Esophagus muscularis mucosa (tissue), 3 donors: ENCODE results near the gene OR51B2.

Experiments
- CTCF ChIP-seq, 3 experiments: fragments of 200-600 bp in 2 of 3; fragments of 450-650 bp in 1 of 3; sonication (generic) in 2 of 3; IDR thresholded peaks; one replicate each; pipeline ENCODE4 v1.5.1; 2017 to 2019; ENCODE audit warnings: antibody characterized with exemption in 3 of 3, mild to moderate bottlenecking in 2 of 3, moderate library complexity in 1 of 3
- POLR2A ChIP-seq: fragments of 450-650 bp; IDR thresholded peaks from one replicate; pipeline ENCODE4 v1.6.1; 2017; ENCODE audit warnings: antibody characterized with exemption, moderate library complexity, mild to moderate bottlenecking, low read depth
- POLR2AphosphoS5 ChIP-seq, 2 donors: sonication (generic); formaldehyde crosslinking; IDR thresholded peaks; one replicate each; pipeline ENCODE4 v1.6.1; 2017; ENCODE audit warnings: antibody characterized with exemption in 2 of 2

GRCh38 chr11:5339771-5340322 is 15.8 kb upstream of the OR51B2 start:
- no peak for TF ChIP-seq CTCF (IDR thresholded peaks at IDR 0.05)
- no peak for TF ChIP-seq POLR2A
- no peak for TF ChIP-seq POLR2AphosphoS5 (IDR thresholded peaks at IDR 0.05)
